ENCODE results near the gene YBX1. TPM values are rescaled to one million over a fixed set of nuclear protein-coding genes. Genes with fewer than 3 reads are reported as not detected.

YBX1 gene
- total and polyA plus RNA-seq, 2 of the 13 experiments (the other 11 are each of a cell fraction or from before 2014, with no cell fraction given) = 339 to 628 TPM

DNA sequence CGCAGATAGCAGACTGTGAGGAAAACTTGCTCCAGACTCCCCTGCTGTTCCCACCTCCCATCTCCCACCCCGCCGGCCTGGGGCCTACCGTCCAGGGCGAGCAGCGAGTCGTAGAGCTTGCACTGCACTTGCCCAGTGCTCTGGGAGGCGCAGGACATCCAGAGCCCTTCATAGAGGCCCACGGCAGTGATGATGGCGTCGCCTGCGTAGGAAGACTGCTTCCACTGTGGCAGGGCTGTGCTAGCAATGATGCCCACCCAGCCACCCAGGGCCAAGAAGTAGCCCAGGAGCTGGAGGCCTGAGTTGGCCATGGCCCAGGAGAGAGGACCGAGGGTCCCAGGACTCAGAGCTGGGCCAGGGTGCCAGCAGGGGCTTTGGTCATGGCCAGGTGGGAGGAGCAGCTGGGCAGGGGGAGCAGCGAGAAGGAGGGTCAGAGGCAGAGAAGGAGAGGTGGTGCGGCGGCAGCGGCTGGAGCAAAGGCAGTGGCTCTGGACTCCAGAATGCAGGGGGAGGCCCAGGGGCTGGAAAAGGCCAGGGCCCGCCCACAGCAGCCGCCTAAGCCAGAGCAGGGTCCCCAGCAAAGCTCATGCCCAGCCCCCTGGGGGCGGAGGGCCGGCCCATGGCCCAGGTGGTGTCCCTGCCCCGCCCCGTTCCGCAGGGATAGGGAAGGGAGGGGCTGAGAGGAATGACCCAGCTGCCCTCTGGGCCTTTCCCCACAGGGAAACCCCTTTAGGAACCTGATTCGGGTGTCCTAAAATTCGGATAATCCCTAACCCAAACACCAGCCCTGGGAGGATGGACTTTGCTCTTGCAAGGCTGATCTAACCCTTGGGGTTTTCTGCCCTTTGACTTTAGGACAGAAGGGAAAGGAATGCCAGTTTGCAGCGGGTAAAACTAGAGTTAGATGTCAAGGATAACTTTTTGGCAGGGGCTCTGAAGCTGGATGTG lies 57.8 kb downstream of the YBX1 start, which contains the start of gene CLDN19 (continued):
- TF ChIP-seq UBTF (CRISPR knock-in tag; IDR thresholded peaks at IDR 0.05) = peak; percentile 46; the same call in 1 of the 2 replicates
- TF ChIP-seq RBFOX2 (IDR thresholded peaks at IDR 0.05; ENCODE audit: low read depth, low read length) = peak; percentile 50; the same call in 1 of the 2 replicates
- TF ChIP-seq FOXM1 (CRISPR knock-in tag; IDR thresholded peaks at IDR 0.05) = no peak
- TF ChIP-seq ZNF816 (CRISPR knock-in tag; IDR thresholded peaks at IDR 0.05; ENCODE audit: borderline replicate concordance) = 0 out of 2 replicates have a peak, but pooled peaks have one; percentile 46
- no peak for TF ChIP-seq KLF6 (CRISPR knock-in tag; IDR thresholded peaks at IDR 0.05)
- no peak for TF ChIP-seq KDM4B (CRISPR knock-in tag; IDR thresholded peaks at IDR 0.05)
- TF ChIP-seq FOSL2 (CRISPR knock-in tag; IDR thresholded peaks at IDR 0.05) = no peak
- TF ChIP-seq, protein P1, sequence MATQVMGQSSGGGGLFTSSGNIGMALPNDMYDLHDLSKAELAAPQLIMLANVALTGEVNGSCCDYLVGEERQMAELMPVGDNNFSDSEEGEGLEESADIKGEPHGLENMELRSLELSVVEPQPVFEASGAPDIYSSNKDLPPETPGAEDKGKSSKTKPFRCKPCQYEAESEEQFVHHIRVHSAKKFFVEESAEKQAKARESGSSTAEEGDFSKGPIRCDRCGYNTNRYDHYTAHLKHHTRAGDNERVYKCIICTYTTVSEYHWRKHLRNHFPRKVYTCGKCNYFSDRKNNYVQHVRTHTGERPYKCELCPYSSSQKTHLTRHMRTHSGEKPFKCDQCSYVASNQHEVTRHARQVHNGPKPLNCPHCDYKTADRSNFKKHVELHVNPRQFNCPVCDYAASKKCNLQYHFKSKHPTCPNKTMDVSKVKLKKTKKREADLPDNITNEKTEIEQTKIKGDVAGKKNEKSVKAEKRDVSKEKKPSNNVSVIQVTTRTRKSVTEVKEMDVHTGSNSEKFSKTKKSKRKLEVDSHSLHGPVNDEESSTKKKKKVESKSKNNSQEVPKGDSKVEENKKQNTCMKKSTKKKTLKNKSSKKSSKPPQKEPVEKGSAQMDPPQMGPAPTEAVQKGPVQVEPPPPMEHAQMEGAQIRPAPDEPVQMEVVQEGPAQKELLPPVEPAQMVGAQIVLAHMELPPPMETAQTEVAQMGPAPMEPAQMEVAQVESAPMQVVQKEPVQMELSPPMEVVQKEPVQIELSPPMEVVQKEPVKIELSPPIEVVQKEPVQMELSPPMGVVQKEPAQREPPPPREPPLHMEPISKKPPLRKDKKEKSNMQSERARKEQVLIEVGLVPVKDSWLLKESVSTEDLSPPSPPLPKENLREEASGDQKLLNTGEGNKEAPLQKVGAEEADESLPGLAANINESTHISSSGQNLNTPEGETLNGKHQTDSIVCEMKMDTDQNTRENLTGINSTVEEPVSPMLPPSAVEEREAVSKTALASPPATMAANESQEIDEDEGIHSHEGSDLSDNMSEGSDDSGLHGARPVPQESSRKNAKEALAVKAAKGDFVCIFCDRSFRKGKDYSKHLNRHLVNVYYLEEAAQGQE (IDR thresholded peaks at IDR 0.05; ENCODE audit: borderline replicate concordance in 1 of 2, low read depth in 1 of 2, low read length in 2 of 2) = no peak
- 0 out of 2 replicates have a peak, but pooled peaks have one; percentile 20 for TF ChIP-seq ELF4 (CRISPR knock-in tag; IDR thresholded peaks at IDR 0.05; ENCODE audit: borderline replicate concordance)
- TF ChIP-seq FIP1L1 (IDR thresholded peaks at IDR 0.05; ENCODE audit: borderline replicate concordance, insufficient read depth, low read depth, low read length) = no peak
- no peak for TF ChIP-seq RARG (CRISPR knock-in tag; IDR thresholded peaks at IDR 0.05; ENCODE audit: low read depth)
- peak; percentile 59; the same call in 1 of the 2 replicates for TF ChIP-seq SMAD1 (CRISPR knock-in tag; IDR thresholded peaks at IDR 0.05; ENCODE audit: borderline replicate concordance, low read depth)
- TF ChIP-seq, protein P2, sequence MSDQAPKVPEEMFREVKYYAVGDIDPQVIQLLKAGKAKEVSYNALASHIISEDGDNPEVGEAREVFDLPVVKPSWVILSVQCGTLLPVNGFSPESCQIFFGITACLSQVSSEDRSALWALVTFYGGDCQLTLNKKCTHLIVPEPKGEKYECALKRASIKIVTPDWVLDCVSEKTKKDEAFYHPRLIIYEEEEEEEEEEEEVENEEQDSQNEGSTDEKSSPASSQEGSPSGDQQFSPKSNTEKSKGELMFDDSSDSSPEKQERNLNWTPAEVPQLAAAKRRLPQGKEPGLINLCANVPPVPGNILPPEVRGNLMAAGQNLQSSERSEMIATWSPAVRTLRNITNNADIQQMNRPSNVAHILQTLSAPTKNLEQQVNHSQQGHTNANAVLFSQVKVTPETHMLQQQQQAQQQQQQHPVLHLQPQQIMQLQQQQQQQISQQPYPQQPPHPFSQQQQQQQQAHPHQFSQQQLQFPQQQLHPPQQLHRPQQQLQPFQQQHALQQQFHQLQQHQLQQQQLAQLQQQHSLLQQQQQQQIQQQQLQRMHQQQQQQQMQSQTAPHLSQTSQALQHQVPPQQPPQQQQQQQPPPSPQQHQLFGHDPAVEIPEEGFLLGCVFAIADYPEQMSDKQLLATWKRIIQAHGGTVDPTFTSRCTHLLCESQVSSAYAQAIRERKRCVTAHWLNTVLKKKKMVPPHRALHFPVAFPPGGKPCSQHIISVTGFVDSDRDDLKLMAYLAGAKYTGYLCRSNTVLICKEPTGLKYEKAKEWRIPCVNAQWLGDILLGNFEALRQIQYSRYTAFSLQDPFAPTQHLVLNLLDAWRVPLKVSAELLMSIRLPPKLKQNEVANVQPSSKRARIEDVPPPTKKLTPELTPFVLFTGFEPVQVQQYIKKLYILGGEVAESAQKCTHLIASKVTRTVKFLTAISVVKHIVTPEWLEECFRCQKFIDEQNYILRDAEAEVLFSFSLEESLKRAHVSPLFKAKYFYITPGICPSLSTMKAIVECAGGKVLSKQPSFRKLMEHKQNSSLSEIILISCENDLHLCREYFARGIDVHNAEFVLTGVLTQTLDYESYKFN (CRISPR knock-in tag; conservative IDR thresholded peaks at IDR 0.05) = peak; percentile 69; the same call in 1 of the 2 replicates
- TF ChIP-seq, protein P3, sequence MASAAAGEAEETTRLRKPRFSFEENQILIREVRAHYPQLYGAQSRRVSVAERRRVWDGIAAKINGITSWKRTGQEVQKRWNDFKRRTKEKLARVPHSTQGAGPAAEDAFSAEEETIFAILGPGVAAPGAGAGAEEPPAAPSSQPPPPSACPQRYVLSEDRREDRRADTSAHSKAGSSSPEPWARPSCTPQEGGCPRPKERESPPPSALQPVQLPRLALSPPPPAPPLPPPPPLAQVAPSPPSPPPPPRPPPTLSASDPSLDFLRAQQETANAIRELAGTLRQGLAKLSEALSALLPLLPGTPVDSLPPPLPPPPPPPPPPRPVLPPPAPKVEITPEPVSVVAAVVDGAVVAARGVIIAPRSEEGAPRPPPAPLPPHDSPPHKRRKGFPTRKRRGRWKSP (CRISPR knock-in tag; IDR thresholded peaks at IDR 0.05) = no peak
- peak; percentile 72; the same call in 1 of the 2 replicates for TF ChIP-seq BORCS8-MEF2B (CRISPR knock-in tag; IDR thresholded peaks at IDR 0.05)
- no peak for TF ChIP-seq STAT5B (CRISPR knock-in tag; IDR thresholded peaks at IDR 0.05)

Measured in HepG2 (cell line).